NCI-H526 treated with DMSO at 0.1 percent for 48 hours (cell line): ENCODE measurements around the gene ASMTL.
"Not testable (repeated sequence)": the region's sequence is repeated elsewhere in the genome, so short reads cannot be mapped to it uniquely, and the experiment has no call there.

Experiments
- DNase-seq: peaks from one replicate; lab custom pipeline; 2025; lab: John Stamatoyannopoulos, UW

ASMTL gene

DNA sequence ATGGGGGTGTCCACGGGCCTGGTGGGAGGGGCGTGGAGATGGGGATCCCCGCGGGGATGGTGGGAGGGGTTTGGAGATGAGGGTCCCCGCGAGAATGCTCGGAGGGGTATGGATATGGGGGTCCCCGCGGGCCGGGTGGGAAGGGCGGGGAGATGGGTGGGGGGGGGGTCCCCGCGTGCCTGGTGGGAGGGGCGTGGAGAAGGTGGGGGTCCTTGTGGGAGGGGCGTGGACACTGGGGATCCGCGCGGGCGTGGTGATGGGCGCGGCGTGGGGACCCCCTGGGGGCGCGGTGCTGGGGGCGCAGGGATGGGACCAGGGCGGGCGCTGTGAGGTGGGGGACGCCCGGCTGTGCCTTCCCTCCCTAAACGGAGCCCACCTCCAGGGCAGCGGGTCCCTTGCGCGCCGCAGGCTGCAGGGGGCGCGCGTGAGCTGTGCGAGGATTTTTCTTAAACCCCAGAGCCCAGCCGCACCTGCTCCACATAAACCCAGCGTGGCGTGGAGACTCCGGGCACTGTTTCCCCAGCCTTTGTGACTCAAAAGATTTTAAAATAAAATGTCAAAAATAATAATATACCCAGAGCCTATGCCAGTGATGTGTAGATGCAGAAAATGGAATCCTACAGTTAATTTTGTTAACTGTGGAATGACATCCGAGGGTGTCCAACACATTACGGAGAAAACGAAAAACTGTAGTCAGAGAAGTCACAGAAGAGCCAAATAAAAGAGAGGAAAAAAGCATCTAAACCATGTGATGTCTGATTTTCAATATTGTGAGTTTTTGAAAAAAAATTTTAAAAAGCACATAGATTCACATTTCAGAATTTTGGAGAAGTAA, 1.5 kb upstream of the ASMTL start:
- no peak for DNase-seq

DNA sequence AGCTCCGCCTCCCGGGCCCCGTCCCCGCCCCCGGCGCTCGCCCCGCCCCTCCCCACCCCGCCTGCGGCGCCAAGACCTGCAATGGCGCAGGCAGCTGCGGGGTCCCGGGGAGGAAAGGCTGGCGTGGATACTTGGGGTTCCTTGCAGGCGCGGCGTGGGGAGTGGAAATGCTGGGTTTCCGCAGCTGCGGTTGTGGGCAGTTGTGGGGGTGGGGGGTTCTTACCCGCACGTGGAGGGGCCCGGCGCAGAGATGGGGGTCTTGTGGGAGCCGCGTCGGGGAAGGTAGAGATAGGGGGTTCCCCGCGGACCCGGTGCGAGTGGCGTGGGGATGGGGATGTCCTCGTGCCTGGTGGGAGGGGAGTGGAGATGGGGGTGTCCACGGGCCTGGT, 680 bp upstream of the ASMTL start:
- DNase-seq: no peak

DNA sequence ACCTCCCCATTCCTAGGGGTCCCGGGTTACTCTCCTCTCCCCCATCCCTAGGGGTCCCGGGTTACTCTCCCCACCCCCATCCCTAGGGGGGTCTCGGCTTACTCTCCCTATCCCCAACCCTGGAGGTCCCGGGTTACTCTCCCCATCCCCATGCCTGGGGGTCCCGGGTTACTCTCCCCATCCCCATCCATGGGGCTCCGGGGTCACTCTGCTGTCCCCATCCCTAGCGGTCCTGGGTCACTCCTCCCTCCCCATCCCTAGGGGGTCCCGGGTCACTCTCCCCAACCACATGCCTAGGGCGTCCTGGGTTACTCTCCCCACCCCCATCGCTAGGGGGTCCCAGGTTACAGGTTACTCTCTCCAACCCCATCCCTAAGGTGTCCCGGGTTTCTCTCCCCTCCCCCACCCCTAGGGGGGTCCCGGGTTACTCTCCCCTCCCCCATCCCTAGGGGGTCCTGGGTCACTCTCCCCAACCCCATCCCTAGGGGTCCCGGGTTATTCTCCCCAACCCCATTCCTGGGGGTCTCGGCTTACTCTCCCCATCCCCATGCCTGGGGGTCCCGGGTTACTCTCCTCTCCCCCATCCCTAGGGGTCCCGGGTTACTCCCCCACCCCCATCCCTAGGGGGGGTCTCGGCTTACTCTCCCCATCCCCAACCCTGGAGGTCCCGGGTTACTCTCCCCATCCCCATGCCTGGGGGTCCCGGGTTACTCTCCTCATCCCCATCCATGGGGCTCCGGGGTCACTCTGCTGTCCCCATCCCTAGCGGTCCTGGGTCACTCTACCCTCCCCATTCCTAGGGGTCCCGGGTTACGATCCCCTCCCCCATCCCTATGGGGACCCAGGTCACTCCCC, 821 bp downstream of the ASMTL start:
- no peak for DNase-seq

DNA sequence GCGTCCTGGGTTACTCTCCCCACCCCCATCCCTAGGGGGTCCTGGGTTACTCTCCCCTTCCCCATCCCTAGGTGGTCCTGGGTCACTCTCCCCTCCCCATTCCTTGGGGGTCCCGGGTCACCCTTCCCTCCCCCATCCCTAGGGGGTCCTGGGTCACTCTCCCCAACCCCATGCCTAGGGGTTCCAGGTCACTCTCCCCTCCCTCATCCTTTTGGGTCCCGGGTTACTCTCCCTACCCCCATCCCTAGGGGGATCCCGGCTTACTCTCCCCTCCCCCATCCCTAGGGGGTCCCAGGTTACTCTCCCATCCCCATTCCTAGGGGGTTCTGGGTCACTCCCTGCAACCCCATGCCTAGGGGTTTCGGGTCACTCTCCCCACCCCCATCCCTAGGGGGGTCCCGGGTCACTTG, 1.5 kb downstream of the ASMTL start:
- DNase-seq: no peak

DNA sequence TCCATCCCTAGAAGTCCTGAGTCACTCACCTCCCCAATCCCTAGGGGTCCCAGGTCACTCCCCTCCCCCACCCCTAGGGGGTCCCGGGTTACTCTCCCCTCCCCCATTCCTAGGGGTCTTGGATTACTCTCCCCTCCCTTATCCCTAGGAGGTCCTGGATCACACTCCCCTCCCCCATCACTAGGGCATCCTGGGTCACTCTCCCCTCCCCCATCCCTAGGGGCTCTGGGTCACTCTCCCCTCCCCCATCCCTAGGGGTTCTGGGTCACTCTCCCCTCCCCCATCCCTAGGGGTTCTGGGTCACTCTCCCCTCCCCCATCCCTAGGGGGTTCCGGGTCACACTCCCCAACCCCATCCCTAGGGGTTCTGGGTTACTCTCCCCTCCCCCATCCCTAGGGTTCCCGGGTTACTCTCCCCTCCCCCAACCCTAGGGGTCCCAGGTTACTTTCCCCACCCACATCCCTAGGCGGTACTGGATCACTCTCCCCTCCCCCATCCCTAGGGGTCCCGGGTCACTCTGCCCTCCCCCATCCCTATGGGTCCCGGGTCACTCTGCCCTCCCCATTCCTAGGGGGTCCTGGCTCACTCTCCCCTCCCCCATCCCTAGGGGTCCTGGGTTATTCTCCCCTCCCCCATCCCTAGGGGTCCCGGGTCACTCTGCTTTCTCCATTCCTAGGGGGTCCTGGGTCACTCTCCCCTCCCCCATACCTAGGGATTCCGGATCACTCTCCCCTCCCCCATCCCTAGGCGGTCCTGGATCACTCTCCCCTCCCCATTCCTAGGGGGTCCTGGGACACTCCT, 2.1 kb downstream of the ASMTL start:
- DNase-seq: no peak

DNA sequence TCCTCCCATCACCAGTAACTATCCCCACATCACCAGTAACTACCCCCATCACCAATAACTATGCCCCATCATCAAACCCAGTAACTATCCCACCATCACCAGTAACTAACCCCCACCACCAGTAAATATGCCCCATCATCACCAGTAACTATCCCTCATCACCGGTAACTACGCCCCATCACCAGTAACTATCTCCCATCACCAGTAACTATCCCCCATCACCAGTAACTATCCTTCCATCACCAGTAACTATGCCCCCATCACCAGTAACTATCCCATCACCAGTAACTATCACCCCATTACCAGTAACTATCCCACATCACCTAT, 2.9 kb downstream of the ASMTL start:
- DNase-seq: no peak

DNA sequence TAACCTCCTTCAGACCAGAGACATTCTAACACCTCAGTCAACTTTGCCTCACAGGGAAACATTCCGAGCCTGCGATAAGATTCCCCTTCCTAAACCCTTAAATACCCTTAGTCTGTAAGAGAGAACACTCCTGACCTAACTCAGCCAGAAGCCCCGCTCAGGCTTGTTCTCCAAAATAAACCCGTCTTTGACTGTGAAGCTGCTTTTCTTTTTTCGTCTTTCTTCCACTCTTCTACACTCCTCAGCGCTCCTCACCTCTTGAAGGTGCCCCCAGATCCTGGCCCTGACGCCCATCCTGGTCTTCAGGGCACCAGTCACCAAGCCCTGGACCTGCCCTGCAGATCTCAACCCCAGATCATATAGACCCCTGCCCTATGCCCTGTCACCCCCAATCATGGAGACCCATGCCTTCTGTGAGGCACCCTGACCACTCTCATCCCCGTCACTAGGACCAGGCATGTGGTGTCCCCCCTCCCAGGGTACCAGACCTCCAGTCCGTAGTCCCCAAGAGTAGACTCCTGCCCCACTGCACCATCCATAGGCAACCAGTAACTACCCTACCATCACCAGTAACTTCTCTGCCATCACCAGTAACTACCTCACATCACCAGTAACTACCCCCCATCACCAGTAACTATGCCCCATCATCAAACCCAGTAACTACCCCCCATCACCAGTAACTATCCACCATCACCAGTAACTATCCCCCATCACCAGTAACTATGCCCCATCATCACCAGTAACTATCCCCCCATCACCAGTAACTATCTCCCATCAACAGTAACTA, 3.5 kb downstream of the ASMTL start:
- DNase-seq: no peak

DNA sequence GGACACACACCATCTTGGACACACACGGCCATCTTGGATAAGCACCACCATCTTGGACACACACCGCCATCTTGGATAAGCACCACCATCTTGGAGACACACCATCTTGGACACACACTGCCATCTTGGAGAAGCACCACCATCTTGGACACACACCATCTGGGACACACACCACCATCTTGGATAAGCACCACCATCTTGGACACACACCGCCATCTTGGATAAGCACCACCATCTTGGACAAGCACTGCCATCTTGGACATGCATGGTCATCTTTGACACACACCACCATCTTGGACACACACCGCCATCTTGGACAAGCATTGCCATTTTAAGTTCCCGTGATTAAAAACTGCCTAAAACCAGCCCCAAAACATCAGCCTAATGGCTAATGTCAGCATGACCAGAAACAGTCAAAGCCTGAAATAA, 4.1 kb downstream of the ASMTL start:
- DNase-seq: not testable (repeated sequence)

DNA sequence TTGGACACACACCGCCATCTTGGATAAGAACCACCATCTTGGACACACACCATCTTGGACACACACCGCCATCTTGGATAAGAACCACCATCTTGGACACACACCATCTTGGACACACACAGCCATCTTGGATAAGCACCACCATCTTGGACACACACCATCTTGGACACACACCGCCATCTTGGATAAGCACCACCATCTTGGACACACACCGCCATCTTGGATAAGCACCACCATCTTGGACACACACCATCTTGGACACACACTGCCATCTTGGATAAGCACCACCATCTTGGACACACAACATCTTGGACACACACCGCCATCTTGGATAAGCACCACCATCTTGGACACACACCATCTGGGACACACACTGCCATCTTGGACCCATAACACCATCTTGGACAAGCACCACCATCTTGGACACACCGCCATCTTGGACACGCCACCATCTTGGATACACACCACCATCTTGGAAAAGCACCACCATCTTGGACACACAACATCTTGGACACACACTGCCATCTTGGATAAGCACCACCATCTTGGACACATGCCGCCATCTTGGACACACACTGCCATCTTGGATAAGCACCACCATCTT, 4.6 kb downstream of the ASMTL start:
- not testable (repeated sequence) for DNase-seq

DNA sequence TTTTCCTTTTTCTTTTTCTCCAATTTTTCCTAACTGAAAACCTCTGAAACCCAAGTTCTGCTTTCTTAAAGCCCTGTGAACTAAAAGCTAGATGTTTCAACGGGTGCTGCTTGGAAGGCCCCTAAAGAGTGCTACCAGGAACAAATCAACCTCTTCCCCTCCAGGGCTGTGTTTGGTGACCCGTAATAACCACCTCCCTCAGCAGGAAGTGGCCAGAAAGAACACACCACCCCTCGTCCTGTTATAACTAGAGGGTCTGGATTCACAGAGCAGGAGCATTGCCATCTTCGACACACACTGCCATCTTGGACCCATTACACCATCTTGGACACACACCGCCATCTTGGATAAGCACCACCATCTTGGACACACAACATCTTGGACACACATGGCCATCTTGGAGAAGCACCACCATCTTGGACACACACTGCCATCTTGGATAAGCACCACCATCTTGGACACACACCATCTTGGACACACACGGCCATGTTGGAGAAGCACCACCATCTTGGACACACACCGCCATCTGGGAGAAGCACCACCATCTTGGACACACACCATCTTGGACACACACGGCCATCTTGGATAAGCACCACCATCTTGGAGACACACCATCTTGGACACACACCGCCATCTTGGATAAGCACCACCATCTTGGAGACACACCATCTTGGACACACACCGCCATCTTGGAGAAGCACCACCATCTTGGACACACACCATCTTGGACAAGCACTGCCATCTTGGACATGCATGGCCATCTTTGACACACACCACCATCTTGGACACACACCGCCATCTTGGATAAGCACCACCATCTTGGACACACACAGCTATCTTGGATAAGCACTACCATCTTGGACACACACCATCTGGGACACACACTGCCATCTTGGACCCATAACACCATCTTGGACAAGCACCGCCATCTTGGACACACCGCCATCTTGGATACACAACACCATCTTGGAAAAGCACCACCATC, 5.4 kb downstream of the ASMTL start:
- not testable (repeated sequence) for DNase-seq

DNA sequence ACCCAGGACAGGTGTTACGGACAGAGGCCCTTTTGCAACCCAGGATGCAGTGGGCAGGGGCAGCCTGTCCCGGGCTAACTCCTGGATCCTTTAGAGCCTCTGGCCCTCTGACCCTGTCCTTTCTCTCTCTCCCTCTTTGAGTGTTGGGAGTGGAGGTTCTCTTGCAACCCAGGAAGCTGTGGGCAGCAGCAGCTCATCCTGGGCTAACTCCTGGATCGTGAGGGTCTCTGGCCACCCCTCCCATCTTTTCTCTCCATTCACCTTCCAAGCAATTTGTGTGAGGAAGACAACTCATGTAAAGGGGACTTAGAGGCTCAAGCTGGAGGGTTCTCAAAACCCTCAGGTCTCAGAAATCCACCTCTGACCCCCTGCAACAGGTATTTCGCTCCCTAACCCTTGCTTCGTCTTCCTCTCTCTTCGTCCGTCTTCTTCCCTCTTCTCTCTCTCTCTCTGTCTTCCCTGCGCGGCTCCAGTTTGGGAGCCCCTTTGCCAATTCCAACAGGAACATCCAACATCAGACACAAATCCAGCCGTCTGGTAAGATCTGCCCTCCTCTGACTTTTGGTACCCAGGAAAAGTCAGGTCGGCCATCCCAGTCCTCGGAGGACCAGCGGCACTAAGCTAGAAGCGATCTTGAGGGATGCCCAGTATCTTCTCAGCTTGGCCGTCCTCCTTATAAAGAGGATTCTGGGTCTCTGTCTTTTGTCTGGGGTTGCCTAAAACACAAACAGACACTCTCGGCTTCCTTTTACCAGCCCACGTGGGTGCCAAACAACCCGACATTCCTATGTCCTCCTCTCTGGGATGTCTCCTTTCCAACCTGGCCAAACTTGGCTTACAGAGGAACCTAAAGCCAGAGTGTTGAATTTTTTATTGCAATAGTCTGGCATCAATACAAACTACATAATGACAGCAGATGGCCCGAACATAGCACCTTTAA, 7.9 kb downstream of the ASMTL start:
- no peak for DNase-seq

DNA sequence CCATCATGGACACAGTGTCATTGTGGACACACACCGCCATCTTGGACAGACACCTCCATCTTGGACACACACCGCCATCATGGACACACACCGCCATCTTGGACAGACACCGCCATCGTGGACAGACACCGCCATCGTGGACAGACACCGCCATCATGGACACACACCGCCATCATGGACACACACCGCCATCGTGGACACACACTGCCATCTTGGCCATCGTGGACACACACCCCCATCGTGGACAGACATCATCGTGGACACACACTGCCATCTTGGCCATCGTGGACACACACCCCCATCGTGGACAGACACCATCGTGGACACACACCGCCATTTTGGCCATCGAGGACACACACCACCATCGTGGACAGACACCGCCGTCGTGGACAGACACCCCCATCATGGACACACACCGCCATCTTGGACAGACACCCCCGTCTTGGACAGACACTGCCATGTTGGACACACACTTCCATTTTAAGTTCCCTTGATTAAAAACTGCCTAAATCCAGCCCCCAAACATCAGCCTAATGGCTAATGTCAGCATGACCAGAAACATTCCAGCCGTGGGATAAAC, 9.1 kb downstream of the ASMTL start:
- DNase-seq: no peak

DNA sequence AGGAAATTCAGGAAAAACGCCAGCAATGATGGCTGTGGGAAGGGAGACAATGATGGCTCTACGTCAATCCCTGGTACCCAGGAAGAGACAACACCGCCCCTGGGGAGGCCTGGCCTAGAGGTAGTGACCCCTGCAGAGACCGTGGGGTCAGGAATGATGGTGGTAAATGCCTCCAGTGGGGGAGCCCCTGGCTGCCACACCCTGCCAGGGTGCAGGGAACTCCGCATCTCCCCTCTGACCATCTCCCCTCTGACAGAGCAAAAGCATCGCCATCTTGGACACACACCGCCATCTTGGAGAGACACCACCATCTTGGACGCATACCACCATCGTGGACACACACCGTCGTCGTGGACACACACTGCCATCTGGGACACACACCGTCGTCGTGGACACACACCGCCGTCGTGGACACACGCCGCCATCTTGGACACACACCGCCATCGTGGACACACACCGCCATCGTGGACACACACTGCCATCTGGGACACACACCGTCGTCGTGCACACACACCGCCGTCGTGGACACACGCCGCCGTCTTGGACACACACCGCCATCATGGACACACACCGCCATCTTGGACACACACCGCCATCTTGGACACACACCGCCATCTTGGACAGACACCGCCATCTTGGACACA, 9.9 kb downstream of the ASMTL start:
- DNase-seq: no peak

DNA sequence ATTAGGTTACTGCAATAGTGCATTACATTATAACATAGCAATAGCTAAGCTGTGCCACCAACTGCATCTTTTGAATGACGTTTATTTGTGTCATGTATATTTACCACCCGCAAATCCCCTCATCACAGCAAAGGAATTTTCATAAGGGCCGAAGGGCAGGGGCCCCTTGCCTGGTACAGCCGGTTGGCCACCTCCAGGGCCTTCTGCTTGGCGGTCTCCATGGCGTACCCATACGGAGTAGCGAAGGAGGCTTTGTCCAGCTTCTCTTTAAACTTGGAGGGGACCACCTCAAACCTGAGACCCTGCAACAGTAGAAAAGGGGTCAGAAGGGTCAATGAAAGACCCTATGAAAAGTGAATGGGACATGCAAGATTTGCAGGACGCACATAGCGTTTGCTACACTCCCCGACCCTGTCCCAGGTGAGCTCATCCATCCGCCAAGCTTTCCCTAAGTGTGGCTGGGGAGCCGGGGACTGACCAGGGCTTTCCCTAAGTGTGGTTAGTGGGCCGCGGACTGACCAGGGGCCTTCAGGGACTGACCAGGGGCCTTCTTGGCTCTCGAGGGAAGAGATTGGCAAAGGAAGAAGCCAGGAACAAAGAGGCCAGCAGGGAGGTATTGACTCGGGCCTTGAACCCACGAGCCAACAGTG, 10.6 kb downstream of the ASMTL start:
- no peak for DNase-seq

DNA sequence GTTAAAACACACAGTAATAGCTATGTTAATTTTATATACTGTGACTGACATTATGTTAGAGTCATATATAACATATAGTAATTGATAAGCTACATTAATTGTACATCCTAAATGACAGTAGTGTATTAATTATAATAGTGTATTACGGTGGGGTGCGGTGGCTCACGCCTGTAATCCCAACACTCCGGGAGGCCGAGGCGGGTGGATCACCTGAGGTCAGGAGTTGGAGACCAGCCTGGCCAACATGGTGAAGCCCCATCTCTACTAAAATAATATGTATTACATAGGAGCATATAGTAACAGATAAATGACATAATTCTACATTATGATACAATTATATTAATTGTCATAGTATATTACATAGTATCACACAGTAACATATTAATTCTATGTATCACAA, 12.2 kb downstream of the ASMTL start:
- no peak for DNase-seq

DNA sequence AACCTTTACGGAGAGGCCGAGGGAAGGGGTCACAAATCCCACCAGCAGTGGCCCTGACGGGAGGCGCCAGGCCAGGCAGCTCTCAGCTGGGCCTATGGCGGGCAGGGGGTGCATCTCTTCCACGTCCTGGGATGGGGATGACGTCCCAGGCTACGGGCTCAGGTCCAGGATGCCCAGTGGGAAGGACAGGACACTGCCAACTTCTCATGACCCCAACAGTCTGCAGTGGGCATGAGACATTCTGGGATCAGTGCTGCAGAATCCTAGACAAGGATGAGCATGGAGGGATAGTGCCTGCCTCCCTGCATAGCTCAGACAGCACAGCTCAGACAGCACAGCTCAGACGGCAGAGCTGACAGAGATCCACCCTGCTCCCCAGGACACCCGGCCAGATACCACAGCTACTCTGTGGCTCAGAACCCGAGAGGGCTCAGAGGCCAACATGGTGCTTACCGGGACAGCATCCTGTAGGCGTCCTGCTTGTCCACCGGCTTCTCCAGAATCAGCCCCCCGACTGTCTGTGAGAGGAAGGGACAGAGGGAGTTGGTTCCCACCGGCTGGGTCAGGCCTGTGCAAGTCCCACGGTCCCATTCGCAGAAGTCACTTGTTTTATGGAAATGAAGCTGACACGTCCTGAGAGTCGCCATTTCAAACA, 17.3 kb downstream of the ASMTL start:
- no peak for DNase-seq

DNA sequence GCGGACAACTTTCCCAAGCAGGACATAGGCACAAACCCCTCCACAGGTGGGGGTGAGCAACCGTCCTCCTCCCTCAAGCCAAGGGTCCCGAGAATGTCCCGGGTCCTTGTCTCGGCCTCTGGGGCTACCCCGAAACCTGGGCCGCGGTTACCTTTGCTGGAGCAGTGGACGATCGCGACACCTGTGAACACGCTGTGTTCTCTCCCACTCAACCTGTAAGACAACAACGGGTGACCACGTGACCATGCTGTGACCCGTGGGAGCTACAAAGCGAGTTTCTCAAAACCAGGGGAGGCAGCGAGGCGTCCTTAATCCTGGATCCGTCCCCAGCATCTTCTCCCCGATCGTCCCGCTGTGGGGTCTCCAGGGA, 17.9 kb downstream of the ASMTL start:
- DNase-seq: no peak
